Hematopoietic multipotent progenitor cell treated with erythropoietin and hydrocortisone succinate and interleukin-3 and kit ligand, for 4 days (in vitro differentiated cells): ENCODE measurements around the gene PXYLP1.

Source experiments
- DNase-seq: peaks from one replicate; pipeline ENCODE4 v3.0.0-alpha.2; 2015

Gene PXYLP1

DNA sequence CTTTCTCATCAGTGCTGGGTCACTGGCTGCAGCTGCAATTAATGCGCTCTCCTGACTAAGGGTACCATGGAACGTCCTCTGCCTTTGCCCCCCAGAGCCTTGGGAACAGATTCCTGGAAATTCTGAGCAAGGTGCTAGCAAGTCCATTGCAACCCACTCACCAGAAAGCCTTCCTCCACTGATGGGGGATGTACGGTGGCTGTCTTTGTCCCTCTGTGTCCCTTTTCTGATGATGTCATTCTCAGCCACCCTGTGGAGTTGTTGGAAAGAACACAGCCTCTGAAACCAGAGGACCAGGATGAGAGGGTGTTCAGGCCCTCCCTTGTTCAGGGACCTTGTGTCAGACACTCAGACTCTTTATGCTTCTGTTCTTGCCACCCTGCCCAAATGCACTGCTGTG, 98.6 kb downstream of the PXYLP1 start:
- DNase-seq = no peak

GRCh38 chr3:141330718-141331376, 99.2 kb downstream of the PXYLP1 start:
- DNase-seq = no peak

DNA sequence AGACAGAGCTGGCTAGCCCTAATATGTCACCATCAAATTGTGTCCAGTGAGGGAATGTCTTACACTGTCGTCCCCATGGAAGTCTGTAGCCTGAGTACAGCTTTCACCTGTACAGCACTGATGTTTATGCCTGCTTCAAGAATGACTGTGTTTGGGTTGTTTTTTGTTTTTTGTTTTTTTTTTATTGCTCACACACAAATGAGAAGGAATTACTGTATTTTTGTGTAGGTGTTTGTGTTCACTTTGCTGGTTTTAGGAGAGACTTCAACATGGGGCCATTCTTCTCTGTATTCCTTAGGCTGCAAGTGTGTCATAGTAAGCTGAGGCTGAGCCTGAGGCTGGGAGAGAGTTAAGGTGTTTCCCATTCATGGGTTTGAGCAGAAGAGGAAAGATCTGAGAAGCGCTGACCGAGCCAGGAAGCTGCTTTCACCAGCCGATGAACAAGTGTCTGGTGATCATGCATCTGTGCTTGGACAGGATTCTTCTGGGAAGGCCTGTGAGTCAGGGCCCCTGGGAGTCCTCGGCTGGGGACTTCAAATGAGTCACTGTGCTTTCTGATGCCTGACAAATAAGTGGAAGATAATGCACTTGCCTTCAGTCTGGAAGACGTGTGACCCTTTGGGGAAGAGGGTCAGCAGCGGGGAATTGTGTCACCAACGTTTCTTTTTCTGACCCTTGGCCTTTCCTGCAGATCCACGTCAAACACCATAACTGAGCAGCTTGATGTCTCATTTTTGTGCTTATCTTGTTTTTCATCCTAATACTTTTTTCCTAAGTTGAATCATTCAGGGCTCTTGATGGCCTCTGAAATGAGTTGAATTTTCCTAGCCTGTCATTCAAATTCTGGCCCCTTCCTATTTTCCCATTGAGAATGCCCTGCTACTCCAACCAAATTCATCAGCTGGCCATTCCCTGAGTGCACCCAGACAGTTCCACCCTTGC, 100.0 kb downstream of the PXYLP1 start:
- DNase-seq = no peak

DNA sequence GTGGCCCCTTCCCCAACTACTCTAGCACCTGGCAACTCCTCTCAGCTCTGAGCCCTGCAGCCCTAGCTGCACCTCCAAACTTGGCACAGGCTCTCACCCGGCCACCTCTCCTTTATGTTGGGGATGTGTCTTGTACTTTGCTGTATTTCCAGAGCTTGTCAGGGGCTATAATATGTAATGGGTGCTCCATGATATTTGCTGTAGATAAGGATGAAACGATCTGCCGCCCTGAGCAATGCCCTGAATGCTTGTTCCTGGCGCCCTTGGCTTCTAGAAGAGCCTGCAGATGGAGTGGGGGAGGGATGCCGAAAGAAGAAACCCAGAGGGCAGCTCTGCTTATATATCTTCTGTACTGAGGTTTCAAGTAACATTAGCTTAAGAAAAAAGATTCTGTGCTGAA, 100.8 kb downstream of the PXYLP1 start:
- DNase-seq = no peak

DNA sequence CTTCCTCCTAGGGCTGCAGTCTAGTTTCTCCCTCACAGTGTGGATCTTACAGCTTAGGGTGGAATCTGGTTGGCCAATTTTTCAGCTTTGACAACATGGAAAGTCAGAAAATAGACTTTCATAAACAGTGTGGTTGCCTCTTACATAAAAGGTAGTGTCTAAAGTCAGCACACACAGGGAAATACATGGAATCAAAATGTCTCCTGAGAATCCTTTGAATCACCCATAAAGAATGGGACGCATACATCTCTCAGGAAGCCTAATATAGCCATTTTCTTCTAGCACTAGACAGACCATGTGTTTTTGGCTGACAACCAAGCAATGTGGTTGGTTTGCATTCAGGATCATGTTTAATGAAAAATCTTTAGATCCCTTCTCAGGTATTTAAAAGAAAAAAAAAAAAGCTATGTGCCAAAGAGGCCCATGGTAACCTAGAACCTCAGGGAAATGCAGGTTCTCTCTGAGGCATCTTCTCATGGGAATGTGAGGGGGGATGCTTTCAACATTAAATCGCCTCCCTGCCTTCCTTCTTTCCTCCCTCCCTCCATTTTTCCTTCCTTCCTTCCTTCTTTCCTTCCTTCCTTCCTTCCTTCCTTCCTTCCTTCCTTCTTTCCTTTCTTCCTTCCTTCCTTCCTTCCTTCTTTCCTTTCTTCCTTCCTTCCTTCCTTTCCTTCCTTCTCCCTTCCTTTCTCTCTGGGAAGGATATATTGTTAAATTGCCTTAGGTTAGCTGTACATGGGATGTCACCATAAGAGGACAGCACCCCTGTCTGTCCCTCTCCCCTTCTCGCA, 102.4 kb downstream of the PXYLP1 start:
- DNase-seq = no peak

GRCh38 chr3:141334627-141335250, 103.1 kb downstream of the PXYLP1 start:
- no peak for DNase-seq

DNA sequence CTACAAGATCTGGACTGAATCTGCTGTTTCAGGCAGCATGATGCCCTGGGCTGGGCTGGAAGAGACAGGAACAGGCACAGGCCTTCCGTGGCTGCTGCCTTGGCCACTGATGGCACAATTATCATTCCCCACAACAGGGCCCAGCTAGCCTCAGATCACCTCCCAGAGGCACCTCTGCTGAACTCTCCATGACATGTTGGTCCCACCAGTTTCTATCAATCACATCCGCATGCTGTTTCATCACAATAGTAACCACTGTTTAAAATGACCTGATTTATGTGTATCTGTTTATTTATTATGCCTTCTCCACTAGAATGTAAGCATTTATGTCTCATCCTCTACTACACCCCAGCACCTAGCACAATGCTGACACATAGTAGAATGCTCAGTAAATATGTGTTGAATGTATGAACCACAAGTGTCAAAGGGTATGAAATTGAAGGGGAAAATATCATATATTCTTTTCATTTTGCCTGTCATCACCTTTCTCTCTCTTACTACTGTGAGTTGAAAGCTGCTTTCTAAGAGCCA, 104.0 kb downstream of the PXYLP1 start:
- DNase-seq = no peak

GRCh38 chr3:141336672-141337522, 105.3 kb downstream of the PXYLP1 start:
- no peak for DNase-seq

GRCh38 chr3:141337523-141337854, 105.9 kb downstream of the PXYLP1 start:
- no peak for DNase-seq

DNA sequence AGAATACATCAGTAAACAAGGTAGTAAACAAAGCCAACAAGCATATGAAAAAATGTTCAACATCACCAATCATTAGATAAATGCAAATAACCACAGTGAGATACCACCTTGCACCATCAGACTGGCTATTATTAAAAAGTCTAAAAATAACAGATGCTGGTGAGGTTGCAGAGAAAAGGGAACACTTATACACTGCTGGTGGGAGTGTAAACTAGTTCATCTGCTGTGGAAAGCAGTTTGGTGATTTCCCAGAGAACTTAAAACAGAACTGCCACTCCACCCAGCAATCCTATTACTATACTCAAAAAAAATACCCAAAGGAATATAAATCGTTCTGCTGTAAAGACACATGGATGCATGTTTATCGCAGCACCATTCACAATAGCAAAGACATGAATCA, 106.4 kb downstream of the PXYLP1 start:
- no peak for DNase-seq

DNA sequence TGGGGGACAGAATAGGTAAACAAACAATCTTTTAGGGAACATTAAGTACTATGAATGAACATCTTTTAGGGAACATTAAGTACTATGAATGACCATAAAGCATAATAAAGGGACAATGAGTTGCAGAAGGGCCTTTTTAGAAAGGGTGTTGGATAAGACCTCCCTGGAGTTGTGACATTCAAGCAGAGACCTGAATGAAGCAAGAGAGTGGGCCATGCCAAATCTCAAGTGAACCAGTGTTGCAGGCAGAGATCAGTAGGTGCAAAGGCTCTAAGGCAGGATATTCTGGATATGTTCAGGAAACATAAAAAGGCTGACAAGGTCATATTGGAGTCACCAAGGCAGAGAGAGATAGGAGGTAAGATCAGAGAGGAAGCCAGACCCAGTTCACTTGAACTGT, 107.3 kb downstream of the PXYLP1 start:
- no peak for DNase-seq

- DNase-seq = no peak
These were observed 109.9 kb downstream of the PXYLP1 start for GRCh38 chr3:141341536-141341935.

DNA sequence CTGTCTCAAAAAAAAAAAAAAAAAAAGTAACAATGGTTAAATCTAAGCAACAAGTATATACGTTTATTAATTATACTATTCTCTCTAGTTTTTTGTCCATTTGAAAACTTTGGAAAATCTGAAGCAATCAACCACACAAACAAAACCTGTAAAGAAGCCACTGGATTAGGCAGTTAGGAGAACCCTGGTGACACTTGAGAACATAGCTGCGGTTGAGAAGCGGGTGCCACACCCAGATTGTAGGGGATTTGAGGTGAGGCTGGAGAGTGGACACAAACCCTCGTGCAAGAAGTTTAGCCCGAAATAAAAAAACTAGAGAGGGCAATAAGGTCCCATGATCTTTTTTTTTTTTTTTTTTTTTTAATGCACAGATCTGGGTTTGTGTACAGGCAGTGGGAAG, 110.8 kb downstream of the PXYLP1 start:
- DNase-seq = no peak

DNA sequence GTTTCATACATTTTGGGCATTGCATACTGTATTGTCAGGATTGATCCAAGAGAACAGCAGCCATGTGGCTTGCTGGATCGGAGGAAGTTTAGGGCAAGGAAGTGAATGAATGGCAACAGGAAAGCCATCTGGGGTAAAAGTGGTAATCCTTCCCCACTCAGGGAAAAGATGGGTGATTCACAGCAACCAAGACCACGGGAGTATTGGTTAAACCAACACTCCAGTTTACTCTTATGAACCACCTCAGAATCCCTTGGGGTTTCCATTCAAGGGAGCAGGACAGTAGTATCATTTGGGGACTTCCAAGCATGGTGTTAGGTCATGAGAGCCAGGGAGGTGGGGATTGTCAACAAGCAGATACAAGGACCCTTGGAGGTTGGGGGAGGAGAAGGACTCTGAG, 111.5 kb downstream of the PXYLP1 start:
- no peak for DNase-seq

DNA sequence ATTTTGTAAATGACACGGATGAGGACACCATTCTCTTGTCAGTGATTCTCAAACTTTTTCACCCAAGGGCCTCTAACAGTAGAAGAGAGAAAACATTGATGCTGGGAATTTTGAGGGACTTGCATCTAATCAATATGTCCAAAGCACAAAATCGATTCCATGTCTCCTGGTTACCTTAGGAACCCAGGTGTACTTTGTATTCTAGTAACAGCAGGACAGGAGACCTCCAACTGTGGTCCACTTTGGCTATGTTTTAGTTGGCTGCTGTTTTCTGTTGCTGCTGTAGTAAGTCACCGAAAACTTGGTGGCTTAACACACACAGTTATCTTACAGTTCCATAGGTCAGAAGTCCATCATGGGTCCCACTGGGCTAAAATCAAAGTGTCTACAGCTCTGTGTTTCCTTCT, 112.2 kb downstream of the PXYLP1 start:
- no peak for DNase-seq
